CD4-positive, CD25-positive, alpha-beta regulatory T cell (primary cell): ENCODE measurements around the gene TPTE. TPM values are rescaled to one million over a fixed set of nuclear protein-coding genes. Genes with fewer than 3 reads are reported as not detected.
"Not testable (repeated sequence)": the region's sequence is repeated elsewhere in the genome, so short reads cannot be mapped to it uniquely, and the experiment has no call there.

Experiments
- ATAC-seq, 2 donors: fragments of 150-1000 bp; cut with Tn5 transposase; one replicate each; pipeline ENCODE4 v1.10.0; 2021; ENCODE audit warnings: low read depth in 2 of 2, moderate number of reproducible peaks in 2 of 2, moderate library complexity in 1 of 2
- DNase-seq, 3 donors: peaks; one replicate each; pipeline versions ENCODE4 v3.0.0 to v3.0.0-alpha.2; 2012 to 2022; ENCODE audit warnings: mixed read lengths in 1 of 3
- H3K27ac ChIP-seq: one replicate; pipeline ENCODE4 v1.7.0; 2013; ENCODE audit warnings: mild to moderate bottlenecking, low read length; ENCODE audit not compliant: insufficient read depth, poor library complexity, severe bottlenecking
- H3K27me3 ChIP-seq: one replicate; pipeline ENCODE4 v1.7.0; 2013; ENCODE audit warnings: low read length; ENCODE audit not compliant: control insufficient read depth, insufficient read depth
- H3K36me3 ChIP-seq: one replicate; pipeline ENCODE4 v1.7.0; 2013; ENCODE audit warnings: mild to moderate bottlenecking, low read length, moderate library complexity; ENCODE audit not compliant: control insufficient read depth, insufficient read depth
- H3K4me1 ChIP-seq: 2 replicates; pipeline ENCODE4 v1.7.0; 2013; ENCODE audit warnings: mild to moderate bottlenecking, low read length; ENCODE audit not compliant: insufficient read depth, control insufficient read depth, poor library complexity, severe bottlenecking
- H3K4me3 ChIP-seq: one replicate; pipeline ENCODE4 v1.7.0; 2013; ENCODE audit warnings: low read depth, mild to moderate bottlenecking, low read length, moderate library complexity
- H3K9me3 ChIP-seq, 2 experiments: 1 replicate in 1 of 2; 2 replicates in 1 of 2; pipeline ENCODE4 v1.7.0; 2013; ENCODE audit warnings: low read length in 2 of 2, mild to moderate bottlenecking in 1 of 2, moderate library complexity in 1 of 2; ENCODE audit not compliant: control insufficient read depth in 2 of 2
- H3K27ac Mint-ChIP-seq, 3 donors: one replicate each; pipeline ENCODE4 v1.8.0; 2020 to 2022; ENCODE audit warnings: mild to moderate bottlenecking in 3 of 3, mixed read lengths in 3 of 3, moderate library complexity in 2 of 3
- H3K27me3 Mint-ChIP-seq: one replicate; pipeline ENCODE4 v1.8.0; 2022; ENCODE audit warnings: mild to moderate bottlenecking, mixed read lengths
- H3K36me3 Mint-ChIP-seq: one replicate; pipeline ENCODE4 v1.8.0; 2020; ENCODE audit warnings: mixed read lengths
- H3K4me1 Mint-ChIP-seq, 4 donors: one replicate each; pipeline ENCODE4 v1.8.0; 2020 to 2022; ENCODE audit warnings: mixed read lengths in 4 of 4, mild to moderate bottlenecking in 1 of 4
- H3K4me3 Mint-ChIP-seq, 4 donors: one replicate each; pipeline ENCODE4 v1.8.0; 2020 to 2022; ENCODE audit warnings: mild to moderate bottlenecking in 4 of 4, mixed read lengths in 4 of 4, moderate library complexity in 3 of 4
- H3K9me3 Mint-ChIP-seq, 7 donors: one replicate each; pipeline ENCODE4 v1.8.0; 2020 to 2022; ENCODE audit warnings: mixed read lengths in 7 of 7, mild to moderate bottlenecking in 3 of 7, moderate library complexity in 2 of 7
- polyA plus RNA-seq, 4 donors: library from polyadenylated mRNA; unstranded; fragments of 300-500 nt; fragmentation: Illumina TruSeq; gene quantifications; one replicate each; pipeline ENCODE4 v1.2.3, GENCODE V29; 2021
- total RNA-seq: library from RNA; stranded (reverse); gene quantifications from one replicate; pipeline ENCODE4 v1.2.3, GENCODE V29; 2022

TPTE gene
- total and polyA plus RNA-seq, 5 donors from 2014 or later: not detected

DNA sequence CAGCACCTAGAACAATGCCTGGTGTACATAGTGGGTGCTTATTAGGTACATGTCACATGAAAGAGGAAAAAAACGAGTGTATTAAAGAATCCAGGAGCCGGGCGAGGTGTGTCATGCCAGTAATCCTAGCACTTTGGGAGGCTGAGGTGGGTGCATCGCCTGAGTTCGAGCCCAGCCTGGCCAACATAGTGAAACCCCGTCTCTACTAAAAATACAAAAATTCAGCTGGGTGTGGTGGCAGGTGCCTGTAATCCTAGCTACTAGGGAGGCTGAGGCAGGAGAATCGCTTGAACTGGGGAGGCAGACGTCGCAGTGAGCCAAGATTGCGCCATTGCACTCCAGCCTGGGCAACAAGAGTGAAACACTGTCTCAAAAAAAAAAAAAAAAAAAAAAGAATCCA is 3.5 kb upstream of the TPTE start:
- H3K4me3 ChIP-seq, H3K27ac Mint-ChIP-seq, H3K4me1 ChIP-seq, H3K27me3 ChIP-seq, H3K36me3 ChIP-seq, H3K27ac ChIP-seq, H3K4me3 Mint-ChIP-seq, DNase-seq, H3K36me3 Mint-ChIP-seq, H3K27me3 Mint-ChIP-seq, H3K4me1 Mint-ChIP-seq, ATAC-seq: not testable (repeated sequence)
- H3K9me3 ChIP-seq: peaks cover 11 to 29% of the 10 kb centered on the region in 2 experiments
- H3K9me3 Mint-ChIP-seq: peaks cover 10 to 49% (median 31%) of the 10 kb centered on the region in 7 donors

DNA sequence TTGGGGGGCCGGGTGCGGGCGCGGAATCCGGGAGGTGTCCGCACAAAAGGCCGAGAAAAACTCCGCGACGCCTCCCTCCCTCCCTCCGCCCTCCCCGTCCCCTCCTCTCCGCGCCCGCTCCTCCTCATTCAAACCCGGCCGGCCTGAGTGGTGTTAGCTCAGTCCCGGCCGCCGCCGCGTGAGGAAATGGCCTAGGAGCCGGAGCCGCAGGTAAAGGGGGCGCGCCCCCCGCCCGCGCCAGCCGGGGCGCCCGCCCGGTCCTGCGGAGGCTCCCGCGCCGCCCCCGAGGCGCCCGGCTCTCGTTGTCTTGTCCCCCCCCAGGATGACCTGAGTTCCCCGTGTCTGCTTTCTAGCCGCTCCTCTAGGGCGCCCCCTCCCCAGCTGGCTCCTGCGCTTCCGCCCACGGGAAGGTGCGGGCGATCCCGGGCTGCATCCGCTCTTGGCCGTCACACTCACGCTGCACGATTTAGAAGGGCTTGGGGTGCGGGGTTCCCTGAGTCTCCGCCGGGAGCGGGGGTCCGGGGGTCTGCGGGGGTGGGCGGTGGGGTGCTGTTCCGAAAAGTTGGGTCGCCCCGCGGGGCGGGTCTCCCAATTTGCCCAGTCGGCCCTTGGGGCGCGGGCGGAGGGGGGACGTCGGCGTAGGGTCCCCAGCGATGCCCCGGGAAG is 585 bp downstream of the TPTE start:
- peak; percentile 16 to 37 for ATAC-seq
- H3K9me3 Mint-ChIP-seq: peaks cover 7 to 57% (median 30%) of the 10 kb centered on the region in 7 donors
- H3K4me1 ChIP-seq, H3K4me3 Mint-ChIP-seq, DNase-seq, H3K36me3 Mint-ChIP-seq, H3K4me3 ChIP-seq, H3K4me1 Mint-ChIP-seq, H3K36me3 ChIP-seq, H3K27ac Mint-ChIP-seq, H3K27me3 ChIP-seq, H3K27ac ChIP-seq, H3K27me3 Mint-ChIP-seq: not testable (repeated sequence)
- H3K9me3 ChIP-seq: peaks cover 10 to 36% of the 10 kb centered on the region in 2 experiments

DNA sequence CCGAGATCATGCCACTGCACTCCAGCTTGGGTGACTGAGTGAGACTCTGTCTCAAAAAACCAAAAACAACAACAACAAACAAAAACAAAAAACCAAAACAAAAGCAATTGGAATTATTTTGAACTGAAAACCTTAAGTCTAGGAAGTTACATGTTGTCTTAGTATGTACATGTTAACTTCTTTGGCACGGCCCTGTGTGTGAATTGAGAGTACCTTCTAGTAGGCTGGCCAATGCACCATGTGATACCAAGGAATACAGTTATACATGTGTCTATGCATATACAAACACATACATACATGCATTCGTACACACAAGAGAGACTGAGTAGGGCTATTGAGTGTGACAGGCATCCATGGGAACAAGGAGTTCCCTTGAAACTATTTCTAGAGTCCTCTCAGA is 18.6 kb downstream of the TPTE start:
- H3K27ac ChIP-seq: no peak overlapping the region
- peaks cover 0 to 10% (median 2%) of the 10 kb centered on the region in 7 donors for H3K9me3 Mint-ChIP-seq
- H3K4me3 ChIP-seq: no peak overlapping the region
- H3K36me3 Mint-ChIP-seq: no peaks in the 10 kb centered on the region
- no peaks in the 10 kb centered on the region for H3K36me3 ChIP-seq
- H3K4me3 Mint-ChIP-seq: no peak overlapping the region
- peaks cover 18 to 34% of the 10 kb centered on the region in 2 experiments for H3K9me3 ChIP-seq
- no peaks in the 10 kb centered on the region for H3K4me1 ChIP-seq
- ATAC-seq (no peak), DNase-seq (no peak)
- no peaks in the 10 kb centered on the region for H3K27me3 Mint-ChIP-seq
- H3K27ac Mint-ChIP-seq: no peak overlapping the region
- H3K4me1 Mint-ChIP-seq: no peaks in the 10 kb centered on the region
- H3K27me3 ChIP-seq: no peaks in the 10 kb centered on the region

DNA sequence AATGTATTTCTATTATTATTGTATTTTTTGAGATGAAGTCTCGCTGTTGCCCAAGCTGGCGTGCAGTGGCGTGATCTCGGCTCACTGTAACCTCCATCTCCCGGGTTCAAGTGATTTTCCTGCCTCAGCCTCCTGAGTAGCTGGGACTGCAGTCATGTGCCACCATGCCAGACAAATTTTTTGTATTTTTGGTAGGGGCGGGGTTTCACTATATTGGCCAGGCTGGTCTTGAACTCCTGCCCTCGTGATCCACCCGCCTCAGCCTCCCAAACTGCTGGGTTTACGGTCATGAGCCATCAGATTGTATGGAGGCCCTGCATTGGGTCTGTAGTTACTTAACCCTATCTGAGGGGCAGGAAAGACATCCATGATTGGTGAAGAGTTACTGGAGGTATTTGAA is 23.0 kb downstream of the TPTE start:
- not testable (repeated sequence) for H3K4me3 ChIP-seq, H3K4me1 Mint-ChIP-seq, DNase-seq, H3K36me3 Mint-ChIP-seq, H3K4me1 ChIP-seq, ATAC-seq, H3K27ac Mint-ChIP-seq, H3K36me3 ChIP-seq, H3K27ac ChIP-seq, H3K4me3 Mint-ChIP-seq, H3K27me3 ChIP-seq, H3K27me3 Mint-ChIP-seq
- peaks cover 14 to 40% of the 10 kb centered on the region in 2 experiments for H3K9me3 ChIP-seq
- H3K9me3 Mint-ChIP-seq: peaks cover 2 to 23% (median 12%) of the 10 kb centered on the region in 7 donors

DNA sequence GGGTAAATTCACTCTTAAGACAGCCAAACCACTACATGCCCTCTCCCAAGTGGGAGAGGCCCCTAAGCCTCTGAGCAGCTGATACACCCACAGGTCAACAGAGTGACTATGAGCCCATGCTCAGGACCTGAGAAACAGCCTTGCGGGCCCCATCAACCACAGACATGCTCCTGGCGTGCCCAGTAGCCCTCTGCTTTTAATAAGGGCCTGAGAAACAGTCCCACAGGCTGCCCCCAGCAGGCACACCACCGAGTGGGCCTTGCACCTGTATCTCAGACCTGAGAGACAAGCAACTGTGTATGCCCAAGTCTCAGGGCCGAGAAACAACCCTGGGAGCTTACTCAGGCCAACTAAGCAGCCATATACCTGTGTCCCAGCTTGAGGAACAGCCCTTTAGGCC is 26.5 kb downstream of the TPTE start:
- H3K27ac ChIP-seq, ATAC-seq, H3K36me3 ChIP-seq, H3K27me3 ChIP-seq, DNase-seq, H3K36me3 Mint-ChIP-seq, H3K4me3 ChIP-seq, H3K4me1 Mint-ChIP-seq, H3K4me1 ChIP-seq, H3K27me3 Mint-ChIP-seq, H3K27ac Mint-ChIP-seq, H3K4me3 Mint-ChIP-seq: not testable (repeated sequence)
- H3K9me3 ChIP-seq: peaks cover 5 to 27% of the 10 kb centered on the region in 2 experiments
- H3K9me3 Mint-ChIP-seq: peaks cover 10 to 37% (median 27%) of the 10 kb centered on the region in 7 donors

DNA sequence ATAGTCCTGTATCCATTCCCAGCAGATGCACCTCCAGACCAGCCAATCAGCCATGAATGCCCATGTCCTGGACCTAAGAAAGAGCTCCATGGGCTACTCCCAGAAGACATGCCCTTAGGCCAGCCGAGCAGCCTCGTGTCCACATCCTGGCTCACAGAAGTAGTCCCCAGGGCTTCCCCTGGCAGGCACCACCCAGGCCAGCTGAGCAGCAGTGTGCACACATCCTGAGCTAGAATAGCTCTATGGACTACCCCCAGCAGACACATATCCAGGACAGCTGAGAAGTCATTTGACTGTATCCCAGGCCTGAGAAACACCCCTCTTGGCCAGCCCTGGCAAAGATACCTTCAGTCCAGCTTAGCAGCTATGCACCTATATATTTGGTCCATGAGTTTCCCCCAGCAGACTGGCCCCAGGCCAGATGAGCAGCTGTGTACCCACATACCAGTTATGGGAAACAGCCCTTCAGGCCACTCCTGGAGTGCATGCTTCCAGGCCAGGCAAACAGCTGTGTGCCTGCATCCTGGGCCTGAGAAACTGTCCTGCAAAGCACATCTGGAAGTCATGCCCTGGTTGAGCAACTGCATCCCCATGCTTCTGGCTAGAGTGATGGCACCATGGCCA is 27.1 kb downstream of the TPTE start:
- not testable (repeated sequence) for H3K4me3 Mint-ChIP-seq, H3K27me3 Mint-ChIP-seq, H3K4me1 ChIP-seq, DNase-seq, H3K36me3 ChIP-seq, ATAC-seq, H3K4me3 ChIP-seq, H3K27me3 ChIP-seq, H3K4me1 Mint-ChIP-seq, H3K27ac ChIP-seq, H3K27ac Mint-ChIP-seq, H3K36me3 Mint-ChIP-seq
- H3K9me3 ChIP-seq: peaks cover 5 to 27% of the 10 kb centered on the region in 2 experiments
- peaks cover 10 to 37% (median 27%) of the 10 kb centered on the region in 7 donors for H3K9me3 Mint-ChIP-seq

DNA sequence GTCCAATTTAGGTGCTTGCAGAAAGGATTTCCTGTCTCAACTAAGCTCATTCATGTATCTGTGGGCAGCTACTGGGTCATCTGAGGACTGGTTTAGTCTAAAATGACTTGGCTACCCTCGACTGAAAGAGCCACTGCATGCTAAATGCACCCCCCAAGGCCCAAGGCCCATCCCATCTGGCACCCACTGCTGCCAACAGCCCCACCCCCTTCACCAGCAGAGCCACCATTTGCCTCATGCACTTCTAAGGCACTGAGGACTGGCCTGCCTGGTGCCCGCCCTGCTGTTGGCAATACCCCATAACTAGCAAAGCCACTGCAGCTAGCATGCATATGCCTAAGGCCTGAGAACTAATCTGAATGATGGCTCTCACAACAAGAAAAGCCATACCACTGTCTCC is 49.4 kb downstream of the TPTE start:
- not testable (repeated sequence) for ATAC-seq, H3K36me3 ChIP-seq, H3K27me3 Mint-ChIP-seq, H3K4me3 ChIP-seq, DNase-seq, H3K27ac Mint-ChIP-seq, H3K27ac ChIP-seq, H3K27me3 ChIP-seq, H3K4me1 Mint-ChIP-seq, H3K4me3 Mint-ChIP-seq, H3K36me3 Mint-ChIP-seq, H3K4me1 ChIP-seq
- peaks cover 6 to 36% (median 17%) of the 10 kb centered on the region in 7 donors for H3K9me3 Mint-ChIP-seq
- peaks cover 12 to 60% of the 10 kb centered on the region in 2 experiments for H3K9me3 ChIP-seq
